Activated CD4-positive, CD25-positive, alpha-beta regulatory T cell treated with anti-CD3 and anti-CD28 coated beads, Interleukin-2, amount 50 U/mL, for 16 hours (primary cell): ENCODE data around the gene HSBP1.

Source experiments
- DNase-seq: peaks from one replicate; pipeline ENCODE4 v3.0.0-alpha.2; 2020; ENCODE audit warnings: low read depth, low spot score

HSBP1 gene

DNA sequence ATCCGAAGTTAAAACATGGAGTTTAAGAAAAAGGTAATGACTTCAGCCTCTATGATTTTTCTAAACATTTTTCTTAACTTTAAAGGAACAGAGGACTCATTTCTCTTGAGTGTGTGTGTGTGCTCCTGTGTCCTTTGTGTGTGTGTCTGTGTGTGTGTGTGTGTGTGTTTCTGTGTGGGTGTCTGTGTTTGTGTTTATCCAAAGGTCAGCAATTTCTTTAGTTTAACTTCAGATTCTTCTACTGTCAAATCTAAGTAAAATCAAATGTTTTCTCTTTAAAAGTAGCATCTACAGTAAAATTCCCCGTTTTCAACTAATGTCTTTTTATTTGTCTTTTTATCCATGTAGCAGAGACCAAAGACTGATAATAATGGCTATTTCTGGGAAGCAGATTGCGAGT lies 31.8 kb downstream of the HSBP1 start:
- DNase-seq, result no peak

DNA sequence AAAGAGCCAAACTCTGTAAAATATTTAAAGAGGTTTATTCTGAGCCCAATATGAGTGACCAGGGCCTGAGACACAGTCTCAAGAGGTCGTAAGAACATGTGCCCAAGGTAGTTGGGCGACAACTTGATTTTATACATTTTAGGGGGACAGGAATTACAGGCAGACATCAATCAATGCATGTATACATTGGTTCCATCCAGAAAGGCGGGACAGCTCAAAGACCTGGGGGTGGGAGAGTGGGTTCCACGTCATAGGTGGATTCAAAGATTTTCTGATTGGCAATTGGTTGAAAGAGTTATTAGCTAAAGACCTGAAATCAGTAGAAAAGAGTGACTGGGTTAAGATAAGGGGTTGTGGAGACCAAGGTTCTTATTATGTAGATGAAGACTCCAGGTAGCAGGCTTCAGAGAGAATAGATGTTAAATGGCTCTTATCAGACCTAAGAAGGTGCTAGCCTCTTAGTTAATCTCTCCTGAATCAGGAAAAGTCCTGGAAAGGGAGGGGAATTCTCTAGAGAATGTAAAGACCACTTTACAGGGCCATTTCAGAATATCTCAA lies 32.4 kb downstream of the HSBP1 start:
- no peak for DNase-seq

DNA sequence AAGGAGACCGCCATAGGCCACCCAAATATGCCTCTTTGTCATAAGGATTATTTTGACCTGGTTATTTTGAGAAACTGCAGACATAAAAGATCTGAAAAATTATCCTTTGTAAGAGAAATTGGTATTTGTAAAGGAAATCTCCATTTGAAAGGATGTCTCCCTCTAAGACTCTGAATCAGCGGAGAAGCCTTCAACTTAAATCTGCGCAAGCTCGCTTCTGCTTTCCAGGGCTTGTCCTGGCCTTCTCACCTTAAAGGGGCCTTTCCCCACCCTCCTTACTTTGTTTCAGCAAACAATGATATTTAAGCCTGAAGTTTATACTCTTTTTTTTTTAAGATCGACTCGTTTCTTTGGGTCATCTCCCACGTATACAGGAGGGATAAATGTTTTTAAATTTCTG lies 34.5 kb downstream of the HSBP1 start:
- no peak for DNase-seq

GRCh38 chr16:83842756-83843507 lies 35.2 kb downstream of the HSBP1 start:
- DNase-seq, result no peak

DNA sequence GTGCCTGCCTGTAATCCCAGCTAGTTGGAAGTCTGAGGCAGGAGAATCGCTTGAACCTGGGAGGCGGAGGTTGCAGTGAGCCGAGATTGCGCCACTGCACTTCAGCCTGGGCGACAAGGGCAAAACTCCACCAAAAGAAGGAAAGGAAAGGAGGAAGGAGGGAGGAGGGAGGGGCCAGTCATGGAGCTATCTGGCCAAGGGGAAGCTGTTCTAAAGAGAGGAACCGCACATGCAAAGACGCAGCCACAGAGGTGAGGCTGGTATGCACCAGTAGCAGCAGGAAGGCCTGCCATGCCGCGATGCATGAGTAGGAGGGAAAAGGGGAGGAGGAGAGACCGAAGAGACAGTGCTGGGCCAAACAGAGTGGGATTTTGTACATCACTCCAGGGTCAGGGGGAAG lies 35.9 kb downstream of the HSBP1 start:
- no peak for DNase-seq

DNA sequence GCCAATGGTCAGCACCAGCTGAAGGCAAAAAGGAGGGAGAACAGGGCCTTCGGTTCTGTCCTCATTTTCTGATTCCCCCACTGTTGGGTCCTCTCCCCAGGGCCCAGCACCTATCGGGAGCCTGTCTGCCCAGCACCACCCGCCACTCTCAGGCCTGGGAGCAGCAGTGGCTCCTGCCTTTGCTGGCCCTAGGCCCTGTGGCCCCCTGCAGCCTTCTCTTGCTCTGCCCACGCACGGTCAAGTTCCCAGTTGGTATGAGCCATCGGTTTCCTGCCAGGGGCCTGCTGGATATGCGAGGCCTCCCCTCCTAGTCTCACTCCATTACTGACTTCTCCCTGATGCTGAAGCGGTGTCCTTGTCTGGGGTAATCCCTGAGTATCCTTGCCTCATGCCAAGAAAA lies 37.5 kb downstream of the HSBP1 start:
- DNase-seq, result no peak

- no peak for DNase-seq
These were observed 39.8 kb downstream of the HSBP1 start for GRCh38 chr16:83847371-83848225.

DNA sequence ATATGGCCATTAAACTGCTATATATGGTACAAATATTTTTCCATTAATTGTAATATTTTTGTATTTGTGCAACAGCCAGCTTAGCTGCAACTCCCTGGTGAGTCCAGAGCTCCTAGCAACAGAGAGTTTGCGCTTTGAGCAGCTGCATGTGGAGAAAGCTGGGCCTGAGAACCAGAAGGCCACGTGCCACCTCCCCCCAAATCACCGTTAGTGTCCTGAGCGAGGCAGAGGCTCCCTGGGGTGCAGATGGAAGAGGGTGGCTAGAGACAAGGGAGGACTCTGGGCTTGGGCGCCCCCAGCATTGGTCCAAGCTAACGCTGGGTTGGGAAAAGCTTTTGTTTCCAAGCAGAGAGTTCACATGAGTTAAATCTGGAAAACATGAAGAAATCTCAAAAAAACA lies 41.6 kb downstream of the HSBP1 start:
- DNase-seq, result no peak

DNA sequence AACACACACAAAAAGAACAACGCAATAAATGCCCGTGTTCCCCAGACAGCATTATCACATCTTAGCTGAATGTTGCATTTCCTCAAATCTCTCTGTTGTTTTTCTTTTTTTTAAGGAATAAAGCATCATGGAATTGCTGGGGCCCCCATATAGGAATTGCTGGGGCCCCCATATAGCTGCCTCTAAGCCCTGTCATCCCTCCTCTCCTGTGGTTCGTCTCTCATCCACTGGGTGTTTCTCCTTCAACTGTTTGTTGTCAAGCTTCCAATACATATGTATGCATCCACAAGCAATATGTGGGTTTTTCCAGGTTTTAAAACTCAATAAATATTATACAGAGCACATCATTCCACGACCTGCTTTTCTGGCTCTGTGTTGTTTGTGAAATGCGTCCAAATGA lies 43.2 kb downstream of the HSBP1 start:
- DNase-seq, result no peak

GRCh38 chr16:83851473-83851872 lies 43.7 kb downstream of the HSBP1 start:
- DNase-seq, result no peak

DNA sequence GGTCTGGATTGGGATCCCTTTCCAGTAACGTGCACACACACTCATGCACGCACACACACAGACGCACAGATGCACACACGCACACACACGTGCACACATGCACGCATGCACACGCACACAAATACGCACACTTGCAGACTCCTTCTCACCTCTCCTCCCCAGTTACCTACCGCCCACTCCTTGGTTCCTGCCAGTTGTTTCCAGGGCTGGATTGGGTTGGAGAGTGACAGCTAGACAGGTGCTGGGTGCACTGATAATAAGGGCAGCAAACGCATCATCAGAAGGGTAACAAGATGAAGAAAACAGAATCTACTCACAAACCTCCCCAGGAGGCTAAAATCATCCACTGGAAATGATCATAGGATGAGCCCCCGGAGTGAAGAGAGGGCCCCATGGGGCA lies 45.0 kb downstream of the HSBP1 start:
- no peak for DNase-seq

DNA sequence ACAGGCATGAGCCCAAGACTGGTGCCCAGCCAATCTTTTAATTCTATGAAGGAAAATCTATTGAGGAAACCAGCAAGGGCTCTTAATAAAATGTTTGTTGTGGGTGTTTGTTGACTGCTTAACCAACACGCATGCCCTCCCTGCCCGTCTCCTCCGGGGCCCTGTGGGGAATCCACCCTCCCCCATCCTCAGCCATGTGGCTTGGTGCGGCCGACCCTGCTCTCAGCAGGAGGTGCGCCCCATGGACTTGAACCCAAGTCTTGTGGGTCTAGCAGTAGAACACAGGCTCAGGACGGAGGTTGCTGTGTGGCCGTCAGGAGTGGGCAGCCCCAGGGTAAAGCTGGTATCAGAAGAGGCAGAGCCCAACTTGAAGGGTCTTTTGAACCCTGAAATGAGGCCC lies 46.1 kb downstream of the HSBP1 start:
- DNase-seq, result no peak

- no peak for DNase-seq
These were observed 46.6 kb downstream of the HSBP1 start for GRCh38 chr16:83854420-83854819.

DNA sequence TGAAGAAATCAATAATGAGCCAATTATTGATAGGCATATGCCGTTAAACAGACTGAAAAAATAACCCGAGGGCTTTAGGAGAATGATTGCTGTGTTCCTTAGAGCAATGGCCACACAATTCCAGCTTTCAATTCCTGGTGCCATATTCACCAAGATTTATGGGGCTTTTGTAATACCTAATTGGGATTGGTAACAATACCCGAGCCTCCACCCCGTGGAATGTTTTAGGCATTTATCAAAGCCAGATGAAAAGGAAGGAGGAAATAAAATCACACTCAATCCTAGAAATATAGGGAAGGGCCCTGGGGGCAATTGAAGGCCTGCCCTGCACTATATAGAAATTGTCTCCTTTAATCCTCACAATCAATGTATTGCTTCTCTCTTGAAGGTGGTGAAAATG lies 49.0 kb downstream of the HSBP1 start:
- DNase-seq, result no peak

DNA sequence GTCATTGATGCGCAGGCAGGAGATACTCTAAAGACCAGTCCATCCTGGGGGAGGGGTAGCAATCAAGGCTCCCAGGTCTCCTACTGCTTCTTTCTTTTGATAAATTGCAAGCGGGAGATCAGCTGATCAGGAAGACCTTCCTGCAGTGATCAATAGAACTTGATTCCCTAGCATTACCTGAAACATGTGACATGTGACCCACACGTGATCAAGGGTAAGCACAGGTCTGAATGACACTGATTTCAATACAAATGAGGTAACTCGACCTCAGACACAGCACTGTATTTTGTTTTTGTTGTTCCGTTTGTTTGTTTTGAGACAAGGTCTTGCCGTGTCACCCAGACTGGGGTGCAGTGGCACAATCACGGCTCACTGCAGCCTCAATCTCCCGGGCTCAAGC lies 51.5 kb downstream of the HSBP1 start:
- DNase-seq, result no peak

DNA sequence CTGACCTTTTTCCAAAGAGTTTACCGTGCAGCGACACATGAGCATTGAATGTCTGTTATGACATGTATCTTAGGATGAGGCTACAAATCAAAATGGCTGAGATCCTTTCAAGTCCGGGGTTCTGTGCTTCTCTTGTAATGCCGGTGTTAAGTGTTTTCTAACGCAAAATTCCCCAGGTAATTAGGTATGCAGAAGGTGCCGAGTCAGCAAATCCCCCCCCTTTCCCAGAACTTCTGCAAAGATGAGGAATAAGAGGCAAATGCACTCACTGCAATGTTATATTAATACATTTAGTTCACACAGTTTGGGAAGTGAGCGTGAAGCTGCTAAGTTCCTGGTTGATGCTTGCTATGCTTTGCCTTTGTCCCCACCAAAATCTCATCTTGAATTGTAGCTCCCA lies 54.9 kb downstream of the HSBP1 start:
- no peak for DNase-seq

- DNase-seq, result no peak
These were observed 55.9 kb downstream of the HSBP1 start for GRCh38 chr16:83863682-83864081.
